Stimulated activated CD4-positive, alpha-beta T cell treated with anti-CD3 and anti-CD28 coated beads, Interleukin-1b, Interleukin-23, amount 100 ng/mL, for 1 hour (primary cell): Measurements from ENCODE around the gene DNAJA3.
A peak's percentile ranks its signal among the peaks of the same experiment; 100 is the strongest.

Source experiments
- DNase-seq, 2 donors: peaks; one replicate each; pipeline ENCODE4 v3.0.0-alpha.2; 2020; ENCODE audit warnings: low read depth in 2 of 2

DNAJA3 gene

GRCh38 chr16:4425378-4426020 is at the start of gene DNAJA3:
TSS of gene DNAJA3 (plus strand) at chr16:4425868. CDS start at chr16:4425882, 14 bp downstream.
- peak; percentile 81 to 84 for DNase-seq

GRCh38 chr16:4376126-4376892 is 49.4 kb upstream of the DNAJA3 start:
- no peak for DNase-seq

- DNase-seq, result no peak
Observed at GRCh38 chr16:4376893-4377572, 48.6 kb upstream of the DNAJA3 start.

- no peak for DNase-seq
Observed at GRCh38 chr16:4377573-4378154, 48.0 kb upstream of the DNAJA3 start.

- DNase-seq, result no peak
Observed at GRCh38 chr16:4378161-4378666, 47.5 kb upstream of the DNAJA3 start.

GRCh38 chr16:4378999-4379690 is 46.5 kb upstream of the DNAJA3 start:
- no peak for DNase-seq

- no peak for DNase-seq
Observed at GRCh38 chr16:4380119-4381063, 45.3 kb upstream of the DNAJA3 start.

- DNase-seq, result no peak
Observed at GRCh38 chr16:4381072-4381934, 44.4 kb upstream of the DNAJA3 start.

- no peak for DNase-seq
Observed at GRCh38 chr16:4381935-4382794, 43.5 kb upstream of the DNAJA3 start.

GRCh38 chr16:4382795-4383357 is 42.8 kb upstream of the DNAJA3 start:
- DNase-seq, result no peak

- no peak for DNase-seq
Observed at GRCh38 chr16:4383591-4384444, 41.9 kb upstream of the DNAJA3 start.

GRCh38 chr16:4384509-4384942 is 41.1 kb upstream of the DNAJA3 start:
- DNase-seq, result no peak

GRCh38 chr16:4385066-4385788 is 40.4 kb upstream of the DNAJA3 start:
- DNase-seq, result no peak

GRCh38 chr16:4385789-4386450 is 39.7 kb upstream of the DNAJA3 start:
- DNase-seq, result no peak

- DNase-seq, result no peak
Observed at GRCh38 chr16:4386451-4386805, 39.2 kb upstream of the DNAJA3 start.

GRCh38 chr16:4386951-4387565 is 38.6 kb upstream of the DNAJA3 start:
- no peak for DNase-seq
